Measurements from ENCODE around the gene SMCO2. TPM values are rescaled to one million over a fixed set of nuclear protein-coding genes. Genes with fewer than 3 reads are reported as not detected.

The SMCO2 gene
- total and polyA plus RNA-seq, 2 of the 8 experiments (the other 6 are each of a cell fraction or from before 2014, with no cell fraction given) = 0.24 to 0.80 TPM

DNA sequence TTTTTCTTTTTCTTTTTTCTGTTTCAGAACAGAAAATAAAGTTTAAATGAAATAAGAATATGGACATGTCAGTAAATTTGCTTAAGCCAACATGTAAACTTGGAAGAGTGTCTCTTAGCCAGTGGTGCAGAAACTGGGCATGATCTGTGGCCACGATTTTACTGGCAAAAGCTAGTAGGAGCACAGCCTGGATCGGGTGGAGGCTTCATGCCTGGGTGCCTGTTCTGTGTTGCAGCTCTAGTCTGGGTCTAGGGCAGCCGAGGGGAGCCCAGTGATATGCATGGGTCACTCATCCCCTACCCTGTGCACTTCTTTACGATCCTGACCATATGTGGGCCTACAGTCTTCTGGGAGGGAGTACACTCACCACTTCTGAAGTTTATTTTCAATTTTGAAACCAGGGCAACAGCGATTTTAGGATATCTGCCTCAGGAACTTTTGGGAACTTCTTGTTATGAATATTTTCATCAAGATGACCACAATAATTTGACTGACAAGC is 45.6 kb upstream of the SMCO2 start:
- ChIA-PET POLR2A (ENCODE audit: partially characterized antibody) (no interaction called here), CTCF (ENCODE audit: partially characterized antibody) (no interaction called here)
- H3K9me3 ChIP-seq (ENCODE audit: insufficient read depth in 2 of 2, low read depth in 1 of 2, low read length in 1 of 2) = peaks cover 6 to 10% of the 10 kb centered on the region in 2 experiments
- H3K27ac ChIP-seq (ENCODE audit: low read depth, low read length) = no peak overlapping the region
- peaks cover 0 to 22% (median 10%) of the 10 kb centered on the region in 4 experiments; a peak in 4 of 8 replicates for H3K36me3 ChIP-seq (ENCODE audit: control insufficient read depth in 2 of 4, insufficient read depth in 4 of 4, low read length in 3 of 4)
- no peak overlapping the region for H2BK120ac ChIP-seq (replicated peaks; ENCODE audit: low read depth, low read length)
- no peak overlapping the region for H3K4ac ChIP-seq (replicated peaks; ENCODE audit: insufficient read length, low read depth, low read length)
- H4K5ac ChIP-seq (ENCODE audit: insufficient read length, low read depth, low read length) = no peak overlapping the region
- H3K18ac ChIP-seq (ENCODE audit: extremely low read depth, low read length) = no peak overlapping the region
- H2AFZ ChIP-seq (ENCODE audit: low read length) = no peak overlapping the region
- no peak overlapping the region for H2BK15ac ChIP-seq (ENCODE audit: low read length)
- H4K91ac ChIP-seq (replicated peaks; ENCODE audit: insufficient read length, low read length) = no peak overlapping the region
- H2BK5ac ChIP-seq (ENCODE audit: low read depth, low read length) = no peak overlapping the region
- FAIRE-seq (no peak), DNase-seq (ENCODE audit: low read depth in 1 of 2, low spot score in 2 of 2) (no peak)
- H3K27me3 ChIP-seq (replicated peaks in 1 of 4; ENCODE audit: control insufficient read depth in 3 of 4, extremely low read depth in 1 of 4, insufficient read depth in 3 of 4, low read length in 3 of 4) = no peaks in the 10 kb centered on the region
- H2BK12ac ChIP-seq (ENCODE audit: low read depth, low read length) = no peak overlapping the region
- H3K14ac ChIP-seq (ENCODE audit: insufficient read length) = no peak overlapping the region
- 92% methylated on average over 5 of the region's 5 CpGs; no CpG with 5 or more reads in 1 of the 2 experiments for WGBS, 2 experiments (ENCODE audit: extremely low coverage in 1 of 2, insufficient coverage in 1 of 2, insufficient read length in 1 of 2, insufficient replicate concordance in 2 of 2, low coverage in 1 of 2, low lambda C conversion rate in 2 of 2, missing lambda C conversion rate in 1 of 2)
- H3K4me1 ChIP-seq (replicated peaks in 1 of 4; ENCODE audit: control insufficient read depth in 3 of 4, insufficient read depth in 4 of 4, low read length in 3 of 4) = no peaks in the 10 kb centered on the region
- H3K4me3 ChIP-seq (ENCODE audit: extremely low read depth in 1 of 4, insufficient read depth in 2 of 4, low read depth in 3 of 4, low read length in 4 of 4) = no peak overlapping the region
- no peak overlapping the region for H3K23ac ChIP-seq (ENCODE audit: insufficient read length)
- H3K9ac ChIP-seq (replicated peaks in 1 of 4; ENCODE audit: extremely low read depth in 1 of 4, low read depth in 3 of 4, low read length in 3 of 4) = no peak overlapping the region
- no peak overlapping the region for H4K8ac ChIP-seq (ENCODE audit: extremely low read depth, insufficient read depth, low read length)
- H4K20me1 ChIP-seq (replicated peaks in 1 of 2; ENCODE audit: control insufficient read depth in 1 of 2, insufficient read depth in 2 of 2, low read length in 2 of 2) = no peaks in the 10 kb centered on the region
- H2AK5ac ChIP-seq (ENCODE audit: low read depth, low read length) = no peak overlapping the region
- H2BK20ac ChIP-seq (ENCODE audit: low read length) = no peak overlapping the region
- H3K4me2 ChIP-seq (ENCODE audit: insufficient read depth in 1 of 2, low read depth in 2 of 2, low read length in 2 of 2) = no peak overlapping the region
- H3K79me1 ChIP-seq (ENCODE audit: low read depth, low read length) = no peaks in the 10 kb centered on the region
- TF ChIP-seq RNF2 (IDR thresholded peaks at IDR 0.05; ENCODE audit: borderline replicate concordance, low read depth, low read length, missing control alignments, poor library complexity, severe bottlenecking) (no peak), GTF2F1 (IDR thresholded peaks at IDR 0.05; ENCODE audit: borderline replicate concordance, low read depth, low read length) (no peak), CREB1 (IDR thresholded peaks at IDR 0.05) (no peak), TCF12 (IDR thresholded peaks at IDR 0.05; ENCODE audit: low read depth, low read length) (no peak), KDM5A (IDR thresholded peaks at IDR 0.05; ENCODE audit: low read length) (no peak), TAF7 (optimal IDR thresholded peaks at IDR 0.05; ENCODE audit: borderline replicate concordance, low read depth, low read length) (no peak), BRCA1 (IDR thresholded peaks at IDR 0.05; ENCODE audit: low read depth, low read length) (no peak), TEAD4 (IDR thresholded peaks at IDR 0.05; ENCODE audit: low read depth, low read length) (no peak), NRF1 (IDR thresholded peaks at IDR 0.05; ENCODE audit: low read depth, low read length) (no peak), EP300 (IDR thresholded peaks at IDR 0.05; ENCODE audit: borderline replicate concordance in 1 of 2, low read depth in 2 of 2, low read length in 2 of 2) (no peak)
- TF ChIP-seq, protein P1, sequence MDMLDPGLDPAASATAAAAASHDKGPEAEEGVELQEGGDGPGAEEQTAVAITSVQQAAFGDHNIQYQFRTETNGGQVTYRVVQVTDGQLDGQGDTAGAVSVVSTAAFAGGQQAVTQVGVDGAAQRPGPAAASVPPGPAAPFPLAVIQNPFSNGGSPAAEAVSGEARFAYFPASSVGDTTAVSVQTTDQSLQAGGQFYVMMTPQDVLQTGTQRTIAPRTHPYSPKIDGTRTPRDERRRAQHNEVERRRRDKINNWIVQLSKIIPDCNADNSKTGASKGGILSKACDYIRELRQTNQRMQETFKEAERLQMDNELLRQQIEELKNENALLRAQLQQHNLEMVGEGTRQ (IDR thresholded peaks at IDR 0.05; ENCODE audit: low read length) = no peak
- no peaks in the 10 kb centered on the region for H3K79me2 ChIP-seq (ENCODE audit: control insufficient read depth in 1 of 2, insufficient read depth in 2 of 2, low read length in 2 of 2)
- H3K23me2 ChIP-seq (ENCODE audit: low read depth, low read length) = no peaks in the 10 kb centered on the region
- no peak overlapping the region for H3K56ac ChIP-seq (replicated peaks; ENCODE audit: insufficient read length, low read depth, low read length)

All from H1 (cell line).